GM12892 (cell line): ENCODE data around the gene HNRNPL.

Experiments
- POLR2A ChIP-seq: IDR thresholded peaks from 2 replicates; pipeline ENCODE4 v1.6.1; 2011; ENCODE audit warnings: low read depth, low read length, control low read depth
- POLR2AphosphoS5 ChIP-seq: IDR thresholded peaks from 2 replicates; pipeline ENCODE4 v1.6.1; 2011; ENCODE audit warnings: low read depth, low read length, control low read depth
- TAF1 ChIP-seq: IDR thresholded peaks from 2 replicates; pipeline ENCODE4 v1.6.1; 2011; ENCODE audit warnings: low read depth, mild to moderate bottlenecking, control low read depth, low read length, borderline replicate concordance

DNA sequence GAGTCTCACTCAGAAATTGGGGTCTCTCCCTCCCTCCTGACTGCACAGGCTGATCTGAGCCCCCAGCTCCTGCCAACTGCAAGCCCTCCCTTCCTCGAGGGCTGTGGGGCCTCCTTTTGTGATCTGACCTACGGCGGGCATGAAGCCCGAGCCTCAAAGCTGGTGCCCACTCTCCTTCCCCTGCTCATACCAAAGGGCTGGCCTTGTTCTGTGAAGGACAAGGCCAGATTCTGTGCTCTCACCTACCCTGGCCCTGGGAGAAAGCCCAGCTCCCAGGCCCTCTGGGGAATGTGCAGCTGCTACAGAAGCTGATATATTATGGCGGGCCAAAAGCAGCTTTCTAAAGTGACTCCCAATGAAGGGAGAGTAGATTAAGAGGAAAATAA lies 9.2 kb downstream of the HNRNPL start:
- TF ChIP-seq POLR2AphosphoS5 (peak; percentile 35; the same call in 1 of the 2 replicates), POLR2A (no peak; the same call in 1 of the 2 replicates), TAF1 (no peak)
